GM10248 (cell line): ENCODE results near the gene RNF115.

Source experiments
- CTCF ChIA-PET: fragments of 300-600 bp; sonication (Branson Sonifier 250); formaldehyde crosslinking; extraction: SDS; loops from one replicate; lab custom pipeline; 2021; ENCODE audit warnings: antibody characterized with exemption; lab: Yijun Ruan, JAX
- POLR2A ChIA-PET: fragments of 350-650 bp; sonication (Branson Sonifier 250); formaldehyde crosslinking; extraction: SDS; loops from one replicate; lab custom pipeline; 2020; ENCODE audit warnings: antibody characterized with exemption; lab: Yijun Ruan, JAX
- DNase-seq: peaks from one replicate; pipeline ENCODE4 v3.0.0; 2012; ENCODE audit errors: extremely low spot score
- CTCF ChIP-seq: IDR thresholded peaks from 2 replicates; pipeline ENCODE4 v1.5.1; 2012; ENCODE audit warnings: mild to moderate bottlenecking, low read depth; ENCODE audit errors: extremely low read depth, missing control alignments, control extremely low read depth

Gene RNF115

DNA sequence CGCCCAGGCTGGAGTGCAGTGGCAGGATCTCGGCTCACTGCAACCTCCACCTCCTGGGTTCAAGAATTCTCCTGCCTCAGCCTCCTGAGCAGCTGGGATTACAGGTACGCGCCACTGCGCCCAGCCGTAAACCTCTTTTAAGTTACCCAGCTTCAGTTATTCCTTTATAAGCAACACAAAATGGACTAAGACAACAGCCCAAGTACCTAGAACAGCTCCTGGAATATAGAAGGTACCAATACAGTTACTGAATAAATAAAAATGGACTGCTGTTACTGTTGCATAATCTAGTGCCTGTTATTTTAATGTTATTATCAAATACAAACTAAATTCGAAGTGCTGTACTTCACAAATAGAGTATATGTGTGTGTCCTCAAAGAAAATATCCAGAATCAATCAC, 17.1 kb downstream of the RNF115 start:
- CTCF ChIA-PET = interaction anchor here (0.6 to 1.4 kb wide), 3 partner anchors 11 to 40 kb away, joined by 3 to 4 read pairs (median 4); no protein-coding TSS in a partner anchor

GRCh38 chr1:145806408-145806807, 17.5 kb downstream of the RNF115 start:
- TF ChIP-seq CTCF = no peak
- DNase-seq = no peak
- ChIA-PET CTCF (interaction anchor here (0.6 to 1.4 kb wide), 4 partner anchors 9 to 40 kb away, joined by 3 to 4 read pairs (median 4); no protein-coding TSS in a partner anchor), POLR2A (no interaction called here)

More for the DNA sequence above, 17.1 kb downstream of the RNF115 start:
- no peak for TF ChIP-seq CTCF
- POLR2A ChIA-PET = no interaction called here
- no peak for DNase-seq

DNA sequence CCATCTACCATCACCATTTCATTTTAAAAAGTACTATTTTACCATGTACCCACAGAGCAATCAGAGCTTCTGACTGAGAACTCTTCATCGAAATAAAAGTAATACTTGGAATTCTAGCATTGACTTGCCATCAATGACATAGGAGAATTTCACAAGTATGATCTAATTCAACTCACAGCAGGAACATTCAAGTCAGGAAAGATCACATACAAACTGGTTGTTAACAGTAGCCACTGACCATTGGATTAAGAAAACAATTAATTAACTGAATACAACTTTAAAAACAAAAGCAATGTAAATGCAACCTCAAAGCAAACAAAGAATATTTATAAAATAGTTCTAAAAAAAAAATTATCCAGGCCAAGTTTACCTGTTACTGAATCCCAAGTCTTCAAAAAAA, 18.8 kb downstream of the RNF115 start:
- ChIA-PET POLR2A (interaction anchor here (0.6 kb wide), 1 partner anchor 29 kb away, joined by 3 read pairs; no protein-coding TSS in a partner anchor), CTCF (interaction anchor here (1.0 to 1.5 kb wide), 2 partner anchors 12 to 19 kb away, joined by 4 read pairs; partner anchors contain the start of genes POLR3C and RNF115)
- TF ChIP-seq CTCF = no peak
- DNase-seq = no peak

GRCh38 chr1:145804235-145805045, 19.5 kb downstream of the RNF115 start:
- CTCF ChIA-PET = interaction anchor here (0.7 to 1.8 kb wide), 4 partner anchors 10 to 52 kb away, joined by 3 to 5 read pairs (median 4); partner anchors contain the start of genes POLR3C and RNF115
- no peak for TF ChIP-seq CTCF
- DNase-seq = no peak
- POLR2A ChIA-PET = interaction anchor here (0.6 kb wide), 1 partner anchor 30 kb away, joined by 3 read pairs; no protein-coding TSS in a partner anchor

DNA sequence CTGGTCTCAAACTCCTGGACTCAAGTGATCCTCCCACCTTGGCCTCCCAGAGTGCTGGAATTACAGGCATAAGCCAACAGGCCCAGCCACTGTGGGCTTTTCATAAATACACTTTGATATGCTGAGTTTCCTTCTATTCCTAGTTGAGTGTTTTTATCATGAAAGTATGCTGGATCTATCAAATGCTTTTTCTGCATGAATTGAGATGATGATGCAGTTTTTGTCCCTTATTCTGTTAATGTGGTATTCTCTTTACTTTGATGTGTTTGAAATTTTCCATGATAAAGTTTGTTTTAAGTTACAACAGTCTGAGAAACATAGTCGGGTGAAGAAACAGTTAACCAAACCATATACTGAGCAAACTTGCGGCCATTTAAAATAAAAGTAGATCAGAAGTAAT, 24.1 kb downstream of the RNF115 start:
- DNase-seq = no peak
- no peak for TF ChIP-seq CTCF
- ChIA-PET POLR2A (no interaction called here), CTCF (no interaction called here)

DNA sequence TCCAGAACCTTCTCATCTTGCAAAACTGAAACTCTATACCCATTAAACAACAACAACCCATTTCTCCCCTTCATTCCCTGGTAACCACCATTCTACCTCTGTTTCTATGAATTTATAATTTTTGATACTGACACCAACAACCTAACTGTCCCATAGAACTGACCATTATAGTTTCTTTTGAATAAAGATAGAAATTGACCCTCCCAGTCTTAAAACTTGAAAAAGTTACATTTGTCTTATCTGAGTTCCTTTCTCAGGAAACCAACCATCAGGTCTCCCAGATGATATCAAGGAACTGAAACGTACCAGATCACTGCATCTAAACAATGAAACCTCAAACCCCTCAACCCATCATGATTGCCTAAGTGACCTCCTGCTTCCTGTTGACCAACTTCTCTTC, 27.1 kb downstream of the RNF115 start:
- no peak for TF ChIP-seq CTCF
- POLR2A ChIA-PET = no interaction called here
- CTCF ChIA-PET = interaction anchor here (0.8 to 1.1 kb wide), 3 partner anchors 9 to 11 kb away, joined by 3 to 4 read pairs (median 4); no protein-coding TSS in a partner anchor
- DNase-seq = no peak
